C4-2B (cell line): ENCODE measurements around the gene NEK9.

Source experiments
- ZFX ChIP-seq: fragments of 450-650 bp; IDR thresholded peaks from 2 replicates; pipeline ENCODE4 v1.6.1; 2017
- TF ChIP-seq, protein P1 (sequence below): fragments of 450-650 bp; conservative IDR thresholded peaks from 2 replicates; pipeline ENCODE4 v1.5.1; 2017; ENCODE audit warnings: mild to moderate bottlenecking

DNA sequence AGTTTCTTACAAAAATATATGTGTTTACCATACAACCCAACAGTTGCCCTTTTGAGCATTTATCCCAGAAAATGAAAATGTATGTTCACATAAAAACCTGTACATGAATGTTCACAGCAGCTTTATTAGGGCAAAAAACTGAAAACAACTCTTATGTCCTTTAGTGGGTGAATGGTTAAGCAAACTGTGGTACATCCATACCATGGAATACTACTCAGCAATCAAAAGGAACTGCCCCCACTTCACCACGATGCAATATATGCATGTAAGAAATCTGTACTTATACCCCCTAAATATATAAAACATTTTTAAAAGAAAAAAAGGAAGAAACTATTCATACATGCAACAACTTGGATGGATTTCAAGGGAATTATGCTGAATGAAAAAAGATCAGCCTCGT is 6.7 kb upstream of the NEK9 start:
- TF ChIP-seq, protein P1, sequence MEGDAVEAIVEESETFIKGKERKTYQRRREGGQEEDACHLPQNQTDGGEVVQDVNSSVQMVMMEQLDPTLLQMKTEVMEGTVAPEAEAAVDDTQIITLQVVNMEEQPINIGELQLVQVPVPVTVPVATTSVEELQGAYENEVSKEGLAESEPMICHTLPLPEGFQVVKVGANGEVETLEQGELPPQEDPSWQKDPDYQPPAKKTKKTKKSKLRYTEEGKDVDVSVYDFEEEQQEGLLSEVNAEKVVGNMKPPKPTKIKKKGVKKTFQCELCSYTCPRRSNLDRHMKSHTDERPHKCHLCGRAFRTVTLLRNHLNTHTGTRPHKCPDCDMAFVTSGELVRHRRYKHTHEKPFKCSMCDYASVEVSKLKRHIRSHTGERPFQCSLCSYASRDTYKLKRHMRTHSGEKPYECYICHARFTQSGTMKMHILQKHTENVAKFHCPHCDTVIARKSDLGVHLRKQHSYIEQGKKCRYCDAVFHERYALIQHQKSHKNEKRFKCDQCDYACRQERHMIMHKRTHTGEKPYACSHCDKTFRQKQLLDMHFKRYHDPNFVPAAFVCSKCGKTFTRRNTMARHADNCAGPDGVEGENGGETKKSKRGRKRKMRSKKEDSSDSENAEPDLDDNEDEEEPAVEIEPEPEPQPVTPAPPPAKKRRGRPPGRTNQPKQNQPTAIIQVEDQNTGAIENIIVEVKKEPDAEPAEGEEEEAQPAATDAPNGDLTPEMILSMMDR, result no peak
- no peak for TF ChIP-seq ZFX
